AG04450 (cell line): Measurements from ENCODE around the gene PRAC1. TPM values are rescaled to one million over a fixed set of nuclear protein-coding genes. Genes with fewer than 3 reads are reported as not detected.

ENCODE experiments used
- CTCF ChIA-PET: fragments of 300-600, 350-600 bp; formaldehyde crosslinking; extraction: SDS; loops from one replicate; lab custom pipeline; 2022; ENCODE audit warnings: antibody characterized with exemption, inconsistent platforms; lab: Charles Lee
- POLR2A ChIA-PET: fragments of 350-600 bp; formaldehyde crosslinking; extraction: SDS; loops from one replicate; lab custom pipeline; 2021; ENCODE audit warnings: antibody characterized with exemption, inconsistent platforms; lab: Yijun Ruan, JAX
- DNase-seq: peaks from one replicate; pipeline ENCODE4 v3.0.0-alpha.2; 2011; ENCODE audit warnings: low read depth, low spot score
- H3K27ac ChIP-seq: one replicate; pipeline ENCODE4 v1.5.1; 2012; ENCODE audit warnings: low read depth, low read length, control low read depth
- H3K27me3 ChIP-seq: one replicate; pipeline ENCODE4 v1.6.0; 2012; ENCODE audit warnings: low read length; ENCODE audit not compliant: control insufficient read depth, insufficient read depth
- H3K4me3 ChIP-seq: 2 replicates; pipeline ENCODE4 v1.5.1; 2011; ENCODE audit warnings: mild to moderate bottlenecking, low read depth, low read length, control low read depth
- H3K9me3 ChIP-seq: 2 replicates; pipeline ENCODE4 v1.5.1; 2012; ENCODE audit warnings: low read length; ENCODE audit not compliant: control insufficient read depth, insufficient read depth
- CTCF ChIP-seq: IDR thresholded peaks from 2 replicates; pipeline ENCODE4 v1.5.1; 2011; ENCODE audit warnings: low read depth, low read length, control low read depth, inconsistent platforms
- polyA plus RNA-seq: library from polyadenylated mRNA; depleted of rRNA; stranded (reverse); fragments of >200 nt; gene quantifications from 2 replicates; pipeline ENCODE4 v1.2.3, GENCODE V29; 2011

The PRAC1 gene
- polyA plus RNA-seq, 1 experiment: not detected

- POLR2A ChIA-PET: no interaction called here
- no peaks in the 10 kb centered on the region; the same call in 1 of the 2 replicates for H3K9me3 ChIP-seq
- no peak overlapping the region for H3K27ac ChIP-seq
- no peak for DNase-seq
- peaks cover 95% of the 10 kb centered on the region for H3K27me3 ChIP-seq
- CTCF ChIA-PET: interaction anchor here (0.9 kb wide), 1 partner anchor 52 kb away, joined by 3 read pairs; no protein-coding TSS in a partner anchor
- H3K4me3 ChIP-seq: no peak overlapping the region
- TF ChIP-seq CTCF: no peak
Observed at GRCh38 chr17:48730240-48730550, 7.9 kb upstream of the PRAC1 start.

- H3K9me3 ChIP-seq: no peaks in the 10 kb centered on the region; the same call in 1 of the 2 replicates
- POLR2A ChIA-PET: no interaction called here
- peaks cover 95% of the 10 kb centered on the region for H3K27me3 ChIP-seq
- DNase-seq: no peak
- H3K27ac ChIP-seq: no peak overlapping the region
- H3K4me3 ChIP-seq: no peak overlapping the region
- no peak for TF ChIP-seq CTCF
- CTCF ChIA-PET: interaction anchor here (0.9 kb wide), 1 partner anchor 51 kb away, joined by 3 read pairs; no protein-coding TSS in a partner anchor
Observed at GRCh38 chr17:48729335-48730239, 7.3 kb upstream of the PRAC1 start.

GRCh38 chr17:48728232-48729231, 6.2 kb upstream of the PRAC1 start, which contains the start of gene HOXB13:
Gene HOXB13 (minus strand): TSS chr17:48728750. CDS start chr17:48728593, 157 bp downstream.
- Histone ChIP-seq H3K27ac (no peak within 1 kb of the TSS), H3K4me3 (no peak within 1 kb of the TSS; the same call in 1 of the 2 replicates), H3K9me3 (no peaks in the 10 kb centered on the region; the same call in 1 of the 2 replicates), H3K27me3 (peaks cover 94% of the 10 kb centered on the region)
- DNase-seq: no peak
- POLR2A ChIA-PET: interaction anchor here (0.6 kb wide), 1 partner anchor 17 kb away, joined by 4 read pairs; no protein-coding TSS in a partner anchor
- TF ChIP-seq CTCF: no peak
- CTCF ChIA-PET: interaction anchor here (1.2 kb wide), 1 partner anchor 62 kb away, joined by 3 read pairs; no protein-coding TSS in a partner anchor

- no peaks in the 10 kb centered on the region; the same call in 1 of the 2 replicates for H3K9me3 ChIP-seq
- no peak for TF ChIP-seq CTCF
- no peak overlapping the region for H3K4me3 ChIP-seq
- H3K27ac ChIP-seq: no peak overlapping the region
- ChIA-PET POLR2A (no interaction called here), CTCF (interaction anchor here (1.2 to 5.6 kb wide), 2 partner anchors 63 kb away, joined by 3 to 102 read pairs; no protein-coding TSS in a partner anchor)
- no peak for DNase-seq
- H3K27me3 ChIP-seq: peaks cover 94% of the 10 kb centered on the region
Observed at GRCh38 chr17:48727415-48728175, 5.3 kb upstream of the PRAC1 start.
